Measurements from ENCODE around the gene PEX26. TPM values are rescaled to one million over a fixed set of nuclear protein-coding genes. Genes with fewer than 3 reads are reported as not detected.

PEX26 gene
- polyA plus RNA-seq, 1 donor from 2014 or later, result 30.2 TPM

DNA sequence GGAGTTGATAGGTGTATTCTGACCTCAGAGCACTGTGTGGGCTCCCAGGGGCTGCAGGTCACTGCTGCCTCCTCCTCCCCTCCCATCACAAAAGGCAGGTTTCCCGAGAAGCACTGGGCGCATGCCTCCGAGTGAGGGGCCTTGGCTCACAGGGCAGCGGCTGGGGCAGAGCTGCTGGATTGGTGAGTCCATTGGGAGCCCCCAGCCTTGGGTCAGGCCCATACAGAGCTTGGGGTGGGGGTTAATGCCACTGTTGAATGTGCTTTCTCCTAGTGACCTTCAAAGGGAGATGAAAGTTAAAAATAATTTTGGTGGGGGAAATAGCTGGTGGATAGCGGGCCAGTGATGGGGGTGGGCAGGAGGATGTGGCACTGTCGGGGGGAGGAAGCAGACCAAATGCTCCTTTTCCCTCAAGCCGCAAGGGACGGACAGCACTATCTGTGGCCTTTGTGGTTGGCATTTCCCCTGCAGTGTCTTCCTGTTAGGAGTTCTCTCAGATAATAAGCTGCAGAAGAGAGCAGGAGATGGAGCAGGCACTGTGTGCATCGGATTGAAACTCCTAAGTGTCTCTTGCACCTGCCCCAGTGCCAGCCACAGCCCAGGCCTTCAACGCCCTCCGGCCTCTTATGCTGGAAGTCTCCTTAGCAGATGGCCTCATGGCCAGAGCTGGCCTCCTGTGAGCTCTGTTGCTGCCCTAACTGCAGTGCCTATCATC lies 36.0 kb downstream of the PEX26 start:
- Histone ChIP-seq H3K4me3 (ENCODE audit: low read length) (no peak overlapping the region), H4K20me1 (ENCODE audit: insufficient read depth) (no peaks in the 10 kb centered on the region), H2AFZ (ENCODE audit: low read depth, low read length) (no peak overlapping the region), H3K27me3 (ENCODE audit: insufficient read depth, low read depth, low read length) (peaks cover 27% of the 10 kb centered on the region), H3K4me2 (ENCODE audit: low read length) (no peak overlapping the region), H3K9me3 (ENCODE audit: low read length) (no peaks in the 10 kb centered on the region), H3K79me2 (replicated peaks; ENCODE audit: insufficient read depth, low read length) (no peaks in the 10 kb centered on the region), H3K27ac (ENCODE audit: low read length) (no peak overlapping the region), H3K9me2 (ENCODE audit: insufficient read depth, low read length) (no peaks in the 10 kb centered on the region), H3K36me3 (ENCODE audit: insufficient read depth, low read length) (no peaks in the 10 kb centered on the region), H3F3A (ENCODE audit: insufficient read depth, low read length, poor library complexity, severe bottlenecking) (no peaks in the 10 kb centered on the region), H3K9ac (ENCODE audit: low read length) (no peak overlapping the region)
- TF ChIP-seq, protein P1, sequence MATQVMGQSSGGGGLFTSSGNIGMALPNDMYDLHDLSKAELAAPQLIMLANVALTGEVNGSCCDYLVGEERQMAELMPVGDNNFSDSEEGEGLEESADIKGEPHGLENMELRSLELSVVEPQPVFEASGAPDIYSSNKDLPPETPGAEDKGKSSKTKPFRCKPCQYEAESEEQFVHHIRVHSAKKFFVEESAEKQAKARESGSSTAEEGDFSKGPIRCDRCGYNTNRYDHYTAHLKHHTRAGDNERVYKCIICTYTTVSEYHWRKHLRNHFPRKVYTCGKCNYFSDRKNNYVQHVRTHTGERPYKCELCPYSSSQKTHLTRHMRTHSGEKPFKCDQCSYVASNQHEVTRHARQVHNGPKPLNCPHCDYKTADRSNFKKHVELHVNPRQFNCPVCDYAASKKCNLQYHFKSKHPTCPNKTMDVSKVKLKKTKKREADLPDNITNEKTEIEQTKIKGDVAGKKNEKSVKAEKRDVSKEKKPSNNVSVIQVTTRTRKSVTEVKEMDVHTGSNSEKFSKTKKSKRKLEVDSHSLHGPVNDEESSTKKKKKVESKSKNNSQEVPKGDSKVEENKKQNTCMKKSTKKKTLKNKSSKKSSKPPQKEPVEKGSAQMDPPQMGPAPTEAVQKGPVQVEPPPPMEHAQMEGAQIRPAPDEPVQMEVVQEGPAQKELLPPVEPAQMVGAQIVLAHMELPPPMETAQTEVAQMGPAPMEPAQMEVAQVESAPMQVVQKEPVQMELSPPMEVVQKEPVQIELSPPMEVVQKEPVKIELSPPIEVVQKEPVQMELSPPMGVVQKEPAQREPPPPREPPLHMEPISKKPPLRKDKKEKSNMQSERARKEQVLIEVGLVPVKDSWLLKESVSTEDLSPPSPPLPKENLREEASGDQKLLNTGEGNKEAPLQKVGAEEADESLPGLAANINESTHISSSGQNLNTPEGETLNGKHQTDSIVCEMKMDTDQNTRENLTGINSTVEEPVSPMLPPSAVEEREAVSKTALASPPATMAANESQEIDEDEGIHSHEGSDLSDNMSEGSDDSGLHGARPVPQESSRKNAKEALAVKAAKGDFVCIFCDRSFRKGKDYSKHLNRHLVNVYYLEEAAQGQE (IDR thresholded peaks at IDR 0.05; ENCODE audit: borderline replicate concordance), result no peak
- TF ChIP-seq POLR2AphosphoS5 (IDR thresholded peaks at IDR 0.05) (no peak), MXI1 (conservative IDR thresholded peaks at IDR 0.05; ENCODE audit: poor library complexity, severe bottlenecking) (no peak), EZH2 (IDR thresholded peaks at IDR 0.05; ENCODE audit: borderline replicate concordance, insufficient read depth, low read length, poor library complexity, severe bottlenecking) (no peak), CTCF (IDR thresholded peaks at IDR 0.05; ENCODE audit: poor library complexity, severe bottlenecking) (no peak), TAF1 (IDR thresholded peaks at IDR 0.05; ENCODE audit: low read depth) (no peak), EP300 (conservative IDR thresholded peaks at IDR 0.05; ENCODE audit: poor library complexity, severe bottlenecking) (no peak), SMC3 (conservative IDR thresholded peaks at IDR 0.05; ENCODE audit: poor library complexity) (no peak), RAD21 (conservative IDR thresholded peaks at IDR 0.05) (no peak)

DNA sequence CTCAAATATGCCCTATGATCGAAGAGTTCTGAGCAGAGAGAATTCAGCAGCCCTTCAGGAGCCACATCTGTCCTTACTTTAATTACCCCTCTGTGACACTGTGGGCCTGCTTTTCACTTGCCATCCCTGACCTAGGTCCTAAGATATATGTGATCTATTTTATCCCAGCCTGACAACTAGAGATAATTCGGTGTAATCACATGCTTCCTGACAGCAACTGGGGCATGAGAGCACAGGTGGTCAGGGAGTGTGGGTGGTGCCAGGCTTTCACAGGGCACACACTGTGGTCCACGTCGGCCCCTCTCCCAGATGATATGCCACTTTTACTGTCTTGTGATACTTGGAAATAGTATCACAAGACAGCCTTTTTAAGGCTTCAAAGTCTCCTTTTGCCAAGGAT lies 36.7 kb downstream of the PEX26 start:
- Histone ChIP-seq H3K4me3 (ENCODE audit: low read length) (no peak overlapping the region), H4K20me1 (ENCODE audit: insufficient read depth) (no peaks in the 10 kb centered on the region), H3K4me2 (ENCODE audit: low read length) (no peak overlapping the region), H2AFZ (ENCODE audit: low read depth, low read length) (no peak overlapping the region), H3K27ac (ENCODE audit: low read length) (no peak overlapping the region), H3K27me3 (ENCODE audit: insufficient read depth, low read depth, low read length) (peaks cover 23% of the 10 kb centered on the region), H3K9me3 (ENCODE audit: low read length) (no peaks in the 10 kb centered on the region), H3K79me2 (replicated peaks; ENCODE audit: insufficient read depth, low read length) (no peaks in the 10 kb centered on the region), H3F3A (ENCODE audit: insufficient read depth, low read length, poor library complexity, severe bottlenecking) (no peaks in the 10 kb centered on the region), H3K9me2 (ENCODE audit: insufficient read depth, low read length) (no peaks in the 10 kb centered on the region), H3K36me3 (ENCODE audit: insufficient read depth, low read length) (no peaks in the 10 kb centered on the region), H3K9ac (ENCODE audit: low read length) (no peak overlapping the region)
- TF ChIP-seq POLR2AphosphoS5 (IDR thresholded peaks at IDR 0.05), result no peak
- TF ChIP-seq RAD21 (conservative IDR thresholded peaks at IDR 0.05), result no peak
- TF ChIP-seq EP300 (conservative IDR thresholded peaks at IDR 0.05; ENCODE audit: poor library complexity, severe bottlenecking), result no peak
- TF ChIP-seq, protein P1 (IDR thresholded peaks at IDR 0.05; ENCODE audit: borderline replicate concordance), result no peak
- TF ChIP-seq SMC3 (conservative IDR thresholded peaks at IDR 0.05; ENCODE audit: poor library complexity), result no peak
- TF ChIP-seq TAF1 (IDR thresholded peaks at IDR 0.05; ENCODE audit: low read depth), result no peak
- no peak for TF ChIP-seq CTCF (IDR thresholded peaks at IDR 0.05; ENCODE audit: poor library complexity, severe bottlenecking)
- no peak for TF ChIP-seq EZH2 (IDR thresholded peaks at IDR 0.05; ENCODE audit: borderline replicate concordance, insufficient read depth, low read length, poor library complexity, severe bottlenecking)
- no peak for TF ChIP-seq MXI1 (conservative IDR thresholded peaks at IDR 0.05; ENCODE audit: poor library complexity, severe bottlenecking)

All from neural cell (in vitro differentiated cells).